ENCODE data around the gene TMEM80.

Gene TMEM80

DNA sequence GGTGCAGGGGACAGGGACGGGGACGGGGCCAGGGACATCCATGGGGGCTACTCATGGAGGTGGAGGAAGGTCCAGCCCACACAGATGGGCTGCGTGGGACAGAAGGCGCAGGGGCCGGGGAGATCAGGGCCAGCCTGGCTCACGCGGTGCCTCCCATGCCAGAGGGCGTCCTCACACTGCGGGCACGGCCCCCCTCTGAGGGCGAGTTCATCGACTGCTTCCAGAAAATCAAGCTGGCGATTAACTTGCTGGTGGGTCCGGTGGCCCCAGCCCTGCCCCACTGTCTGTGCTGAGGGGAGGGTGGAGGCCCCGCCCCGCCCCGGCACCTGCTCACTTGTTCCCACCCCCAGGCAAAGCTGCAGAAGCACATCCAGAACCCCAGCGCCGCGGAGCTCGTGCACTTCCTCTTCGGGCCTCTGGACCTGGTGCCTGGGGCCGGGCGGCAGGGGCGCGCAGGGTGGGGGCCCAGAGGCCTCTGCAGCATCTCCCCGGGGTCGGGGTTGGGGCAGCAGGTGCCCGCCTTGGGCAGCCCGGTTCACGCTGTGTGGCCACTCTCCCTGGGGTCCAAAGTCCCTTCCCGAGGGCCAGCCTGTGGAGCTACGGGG lies 26.2 kb downstream of the TMEM80 start:
- H3K4me1 ChIP-seq (ENCODE audit: control insufficient read depth, insufficient read depth, low read length) = peaks cover 3% of the 10 kb centered on the region
- DNase-seq (ENCODE audit: low read depth, low spot score) = no peak
- H3K36me3 ChIP-seq (ENCODE audit: control insufficient read depth, insufficient read depth, low read length) = no peaks in the 10 kb centered on the region
- no peaks in the 10 kb centered on the region for H3K27me3 ChIP-seq (ENCODE audit: control insufficient read depth, insufficient read depth, low read length)
- H3K27ac ChIP-seq (ENCODE audit: low read length) = no peak overlapping the region
- no peaks in the 10 kb centered on the region for H3K9me3 ChIP-seq (ENCODE audit: control insufficient read depth, insufficient read depth, low read length)
- H3K4me3 ChIP-seq (ENCODE audit: low read length) = no peak overlapping the region
- WGBS (ENCODE audit: insufficient coverage, insufficient read length) = no CpG with 5 or more reads among the region's 33 CpGs

DNA sequence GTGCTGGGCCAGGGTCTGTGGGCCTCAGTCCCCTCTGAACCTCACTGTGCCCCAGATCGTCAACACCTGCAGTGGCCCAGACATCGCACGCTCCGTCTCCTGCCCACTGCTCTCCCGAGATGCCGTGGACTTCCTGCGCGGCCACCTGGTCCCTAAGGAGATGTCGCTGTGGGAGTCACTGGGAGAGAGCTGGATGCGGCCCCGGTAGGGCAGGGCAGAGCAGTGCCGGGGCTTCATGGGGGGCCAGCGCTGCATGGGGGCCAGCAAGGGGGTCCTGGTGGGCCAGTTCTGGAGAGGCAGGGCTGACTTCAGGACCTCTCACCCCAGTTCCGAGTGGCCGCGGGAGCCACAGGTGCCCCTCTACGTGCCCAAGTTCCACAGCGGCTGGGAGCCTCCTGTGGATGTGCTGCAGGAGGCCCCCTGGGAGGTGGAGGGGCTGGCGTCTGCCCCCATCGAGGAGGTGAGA lies 26.8 kb downstream of the TMEM80 start:
- H3K4me3 ChIP-seq (ENCODE audit: low read length) = no peak overlapping the region
- no peaks in the 10 kb centered on the region for H3K36me3 ChIP-seq (ENCODE audit: control insufficient read depth, insufficient read depth, low read length)
- DNase-seq (ENCODE audit: low read depth, low spot score) = no peak

DNA sequence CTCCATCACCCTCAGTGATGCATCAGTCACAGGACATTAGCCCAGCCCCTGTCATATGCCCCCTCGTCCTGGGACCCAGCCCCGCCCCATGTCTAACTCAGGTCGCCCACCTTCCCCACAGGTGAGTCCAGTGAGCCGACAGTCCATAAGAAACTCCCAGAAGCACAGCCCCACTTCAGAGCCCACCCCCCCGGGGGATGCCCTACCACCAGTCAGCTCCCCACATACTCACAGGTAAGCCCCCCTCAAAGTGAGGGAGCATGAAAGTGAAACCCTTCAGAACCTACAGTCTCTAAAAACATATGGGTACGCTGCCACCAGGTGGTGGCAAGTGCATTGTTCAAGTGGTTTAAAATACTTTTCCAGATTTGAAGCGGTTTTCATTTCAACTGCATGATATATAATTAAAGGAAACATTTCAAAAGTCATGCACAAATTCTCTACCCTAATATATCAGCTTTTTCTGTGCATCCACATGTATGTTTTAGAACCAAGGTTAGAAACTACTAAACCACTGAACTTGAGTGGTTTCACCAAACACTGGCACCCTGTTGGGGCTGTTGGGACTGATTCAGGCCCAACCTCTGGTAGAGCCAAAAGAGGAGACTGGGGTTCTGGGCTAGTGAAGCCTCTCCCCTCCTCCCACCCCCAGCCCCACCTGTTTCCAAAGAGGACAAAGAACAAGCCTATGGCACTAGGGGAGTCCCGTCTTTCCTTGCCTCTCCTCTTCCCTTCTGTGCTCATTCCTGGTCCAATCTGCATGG lies 27.7 kb downstream of the TMEM80 start:
- Histone ChIP-seq H3K4me3 (ENCODE audit: low read length) (no peak overlapping the region), H3K27ac (ENCODE audit: low read length) (no peak overlapping the region), H3K4me1 (ENCODE audit: control insufficient read depth, insufficient read depth, low read length) (peaks cover 6% of the 10 kb centered on the region), H3K27me3 (ENCODE audit: control insufficient read depth, insufficient read depth, low read length) (no peaks in the 10 kb centered on the region), H3K9me3 (ENCODE audit: control insufficient read depth, insufficient read depth, low read length) (no peaks in the 10 kb centered on the region), H3K36me3 (ENCODE audit: control insufficient read depth, insufficient read depth, low read length) (no peaks in the 10 kb centered on the region)
- WGBS (ENCODE audit: insufficient coverage, insufficient read length) = no CpG with 5 or more reads among the region's 8 CpGs
- DNase-seq (ENCODE audit: low read depth, low spot score) = no peak

More for the DNA sequence above, 26.8 kb downstream of the TMEM80 start:
- Histone ChIP-seq H3K4me1 (ENCODE audit: control insufficient read depth, insufficient read depth, low read length) (peaks cover 3% of the 10 kb centered on the region), H3K9me3 (ENCODE audit: control insufficient read depth, insufficient read depth, low read length) (no peaks in the 10 kb centered on the region), H3K27me3 (ENCODE audit: control insufficient read depth, insufficient read depth, low read length) (no peaks in the 10 kb centered on the region), H3K27ac (ENCODE audit: low read length) (no peak overlapping the region)
- no CpG with 5 or more reads among the region's 20 CpGs for WGBS (ENCODE audit: insufficient coverage, insufficient read length)

DNA sequence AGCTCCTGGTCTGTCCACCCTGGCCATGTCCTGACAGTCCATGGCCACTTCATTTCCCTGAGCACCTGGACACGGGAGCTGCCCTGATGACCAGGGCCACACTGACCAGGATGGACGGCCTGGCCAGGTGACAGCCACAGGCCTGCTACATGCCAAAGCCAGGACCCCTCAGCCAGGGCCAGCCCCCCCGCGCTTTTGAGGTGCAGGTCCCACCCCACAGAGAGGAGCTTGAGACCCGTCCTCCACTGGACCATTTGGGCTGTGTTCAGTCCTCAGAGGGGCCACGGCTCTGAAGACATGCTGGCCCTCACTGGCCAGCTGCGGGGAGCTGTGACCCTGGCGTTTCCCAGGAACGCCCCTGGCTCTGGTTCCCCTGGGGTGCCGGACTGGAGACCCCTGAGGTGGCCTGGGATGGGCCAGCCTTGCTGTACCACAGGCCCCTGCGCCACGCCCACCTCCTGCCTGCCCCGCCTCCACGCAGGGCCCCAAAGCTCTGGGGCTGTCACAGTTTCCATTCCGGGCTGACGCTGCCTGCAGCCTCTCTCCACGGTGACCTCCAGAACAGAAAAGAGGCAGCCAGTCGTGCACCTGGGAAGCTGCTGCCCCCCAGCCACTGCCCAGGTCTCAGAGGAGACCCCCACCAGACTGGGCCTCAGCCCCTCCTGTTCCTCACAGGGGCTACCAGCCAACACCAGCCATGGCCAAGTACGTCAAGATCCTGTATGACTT lies 28.6 kb downstream of the TMEM80 start:
- no CpG with 5 or more reads among the region's 19 CpGs for WGBS (ENCODE audit: insufficient coverage, insufficient read length)
- DNase-seq (ENCODE audit: low read depth, low spot score) = no peak
- no peaks in the 10 kb centered on the region for H3K27me3 ChIP-seq (ENCODE audit: control insufficient read depth, insufficient read depth, low read length)
- no peaks in the 10 kb centered on the region for H3K9me3 ChIP-seq (ENCODE audit: control insufficient read depth, insufficient read depth, low read length)
- peaks cover 6% of the 10 kb centered on the region for H3K4me1 ChIP-seq (ENCODE audit: control insufficient read depth, insufficient read depth, low read length)
- no peak overlapping the region for H3K27ac ChIP-seq (ENCODE audit: low read length)
- H3K36me3 ChIP-seq (ENCODE audit: control insufficient read depth, insufficient read depth, low read length) = no peaks in the 10 kb centered on the region
- H3K4me3 ChIP-seq (ENCODE audit: low read length) = no peak overlapping the region

DNA sequence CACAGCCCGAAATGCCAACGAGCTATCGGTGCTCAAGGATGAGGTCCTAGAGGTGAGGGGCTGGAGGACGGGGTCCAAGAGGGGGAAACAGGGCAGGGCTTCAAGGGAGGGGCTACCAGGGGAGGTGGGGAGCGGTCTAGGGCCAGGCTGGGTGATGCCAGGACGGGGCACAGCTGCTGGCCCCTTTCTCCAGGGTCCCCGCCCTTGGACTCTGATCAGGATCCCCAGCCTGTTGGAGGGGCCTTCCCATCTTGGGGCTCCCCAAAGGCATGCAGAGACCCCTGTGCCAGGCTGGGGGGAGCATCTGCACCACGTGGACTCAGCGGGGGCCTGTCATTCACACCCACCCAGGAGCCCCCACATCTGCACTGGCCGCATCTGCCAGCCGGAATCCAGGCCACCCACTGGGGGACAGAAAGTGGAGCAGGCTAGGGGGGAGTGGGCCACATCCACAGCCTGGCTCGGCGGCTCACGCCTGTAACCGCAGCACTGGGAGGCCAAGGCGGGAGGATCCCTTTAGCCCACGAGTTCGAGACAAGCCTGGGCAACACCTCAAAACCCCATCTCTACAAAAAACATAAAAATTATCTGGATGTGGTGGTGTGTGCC lies 29.3 kb downstream of the TMEM80 start:
- no peak for DNase-seq (ENCODE audit: low read depth, low spot score)
- WGBS (ENCODE audit: insufficient coverage, insufficient read length) = no CpG with 5 or more reads among the region's 18 CpGs
- Histone ChIP-seq H3K4me3 (ENCODE audit: low read length) (no peak overlapping the region), H3K9me3 (ENCODE audit: control insufficient read depth, insufficient read depth, low read length) (no peaks in the 10 kb centered on the region), H3K4me1 (ENCODE audit: control insufficient read depth, insufficient read depth, low read length) (peaks cover 6% of the 10 kb centered on the region), H3K27ac (ENCODE audit: low read length) (no peak overlapping the region), H3K36me3 (ENCODE audit: control insufficient read depth, insufficient read depth, low read length) (no peaks in the 10 kb centered on the region), H3K27me3 (ENCODE audit: control insufficient read depth, insufficient read depth, low read length) (no peaks in the 10 kb centered on the region)

DNA sequence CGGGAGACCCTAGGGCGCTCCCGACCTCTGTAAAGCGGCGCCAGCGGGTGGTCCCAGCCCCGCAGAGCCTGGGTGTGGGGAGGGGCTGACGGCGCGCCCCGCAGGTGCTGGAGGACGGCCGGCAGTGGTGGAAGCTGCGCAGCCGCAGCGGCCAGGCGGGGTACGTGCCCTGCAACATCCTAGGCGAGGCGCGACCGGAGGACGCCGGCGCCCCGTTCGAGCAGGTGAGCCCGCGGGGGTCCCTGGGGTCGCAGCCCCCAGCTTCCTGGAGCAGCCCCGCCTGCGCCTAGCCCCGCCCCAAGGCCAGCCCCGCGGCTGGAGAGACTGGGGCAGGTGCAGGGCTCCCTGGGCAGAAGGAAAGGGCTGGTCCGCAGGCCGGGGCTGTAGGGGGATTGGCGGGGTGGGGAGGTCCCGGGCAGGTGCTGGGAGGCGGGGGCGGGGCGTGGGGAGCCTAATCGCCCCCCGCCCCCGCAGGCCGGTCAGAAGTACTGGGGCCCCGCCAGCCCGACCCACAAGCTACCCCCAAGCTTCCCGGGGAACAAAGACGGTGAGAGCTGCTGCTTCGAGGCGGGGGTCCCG lies 30.1 kb downstream of the TMEM80 start:
- Histone ChIP-seq H3K4me3 (ENCODE audit: low read length) (peak overlapping the region; percentile 36; the same call in 1 of the 2 replicates), H3K4me1 (ENCODE audit: control insufficient read depth, insufficient read depth, low read length) (peaks cover 4% of the 10 kb centered on the region)

DNA sequence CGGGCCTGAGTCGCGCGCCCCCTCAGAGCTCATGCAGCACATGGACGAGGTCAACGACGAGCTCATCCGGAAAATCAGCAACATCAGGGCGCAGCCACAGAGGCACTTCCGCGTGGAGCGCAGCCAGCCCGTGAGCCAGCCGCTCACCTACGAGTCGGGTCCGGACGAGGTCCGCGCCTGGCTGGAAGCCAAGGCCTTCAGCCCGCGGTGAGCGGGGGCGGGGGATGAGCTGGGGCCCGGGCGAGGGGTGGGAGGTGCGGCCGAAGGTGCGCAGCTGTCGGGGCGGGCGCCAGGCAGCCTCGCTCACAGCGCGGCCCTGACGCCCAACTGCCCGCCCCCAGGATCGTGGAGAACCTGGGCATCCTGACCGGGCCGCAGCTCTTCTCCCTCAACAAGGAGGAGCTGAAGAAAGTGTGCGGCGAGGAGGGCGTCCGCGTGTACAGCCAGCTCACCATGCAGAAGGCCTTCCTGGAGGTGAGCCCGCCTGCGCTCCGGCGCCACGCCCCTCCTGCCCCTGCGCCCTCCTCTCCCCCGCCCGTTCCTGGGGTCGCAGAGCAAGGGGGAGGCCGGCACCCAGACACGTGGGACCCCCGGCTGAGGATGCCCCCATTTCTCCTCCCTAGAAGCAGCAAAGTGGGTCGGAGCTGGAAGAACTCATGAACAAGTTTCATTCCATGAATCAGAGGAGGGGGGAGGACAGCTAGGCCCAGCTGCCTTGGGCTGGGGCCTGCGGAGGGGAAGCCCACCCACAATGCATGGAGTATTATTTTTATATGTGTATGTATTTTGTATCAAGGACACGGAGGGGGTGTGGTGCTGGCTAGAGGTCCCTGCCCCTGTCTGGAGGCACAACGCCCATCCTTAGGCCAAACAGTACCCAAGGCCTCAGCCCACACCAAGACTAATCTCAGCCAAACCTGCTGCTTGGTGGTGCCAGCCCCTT lies 30.9 kb downstream of the TMEM80 start:
- no peak overlapping the region for H3K27ac ChIP-seq (ENCODE audit: low read length)
- DNase-seq (ENCODE audit: low read depth, low spot score) = no peak
- no CpG with 5 or more reads among the region's 61 CpGs for WGBS (ENCODE audit: insufficient coverage, insufficient read length)
- H3K4me1 ChIP-seq (ENCODE audit: control insufficient read depth, insufficient read depth, low read length) = peaks cover 4% of the 10 kb centered on the region
- H3K9me3 ChIP-seq (ENCODE audit: control insufficient read depth, insufficient read depth, low read length) = no peaks in the 10 kb centered on the region
- peak overlapping the region; percentile 33; the same call in 1 of the 2 replicates for H3K4me3 ChIP-seq (ENCODE audit: low read length)
- no peaks in the 10 kb centered on the region for H3K27me3 ChIP-seq (ENCODE audit: control insufficient read depth, insufficient read depth, low read length)
- no peaks in the 10 kb centered on the region for H3K36me3 ChIP-seq (ENCODE audit: control insufficient read depth, insufficient read depth, low read length)

More for the DNA sequence above, 30.1 kb downstream of the TMEM80 start:
- DNase-seq (ENCODE audit: low read depth, low spot score) = no peak
- no peaks in the 10 kb centered on the region for H3K27me3 ChIP-seq (ENCODE audit: control insufficient read depth, insufficient read depth, low read length)
- H3K36me3 ChIP-seq (ENCODE audit: control insufficient read depth, insufficient read depth, low read length) = no peaks in the 10 kb centered on the region
- WGBS (ENCODE audit: insufficient coverage, insufficient read length) = no CpG with 5 or more reads among the region's 53 CpGs
- no peaks in the 10 kb centered on the region for H3K9me3 ChIP-seq (ENCODE audit: control insufficient read depth, insufficient read depth, low read length)
- no peak overlapping the region for H3K27ac ChIP-seq (ENCODE audit: low read length)

DNA sequence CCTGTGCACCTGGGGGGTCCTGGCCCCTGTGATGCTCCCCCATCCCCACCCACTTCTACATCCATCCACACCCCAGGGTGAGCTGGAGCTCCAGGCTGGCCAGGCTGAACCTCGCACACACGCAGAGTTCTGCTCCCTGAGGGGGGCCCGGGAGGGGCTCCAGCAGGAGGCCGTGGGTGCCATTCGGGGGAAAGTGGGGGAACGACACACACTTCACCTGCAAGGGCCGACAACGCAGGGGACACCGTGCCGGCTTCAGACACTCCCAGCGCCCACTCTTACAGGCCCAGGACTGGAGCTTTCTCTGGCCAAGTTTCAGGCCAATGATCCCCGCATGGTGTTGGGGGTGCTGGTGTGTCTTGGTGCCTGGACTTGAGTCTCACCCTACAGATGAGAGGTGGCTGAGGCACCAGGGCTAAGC lies 31.7 kb downstream of the TMEM80 start:
- WGBS (ENCODE audit: insufficient coverage, insufficient read length) = no CpG with 5 or more reads among the region's 12 CpGs
- Histone ChIP-seq H3K4me1 (ENCODE audit: control insufficient read depth, insufficient read depth, low read length) (peaks cover 4% of the 10 kb centered on the region), H3K27me3 (ENCODE audit: control insufficient read depth, insufficient read depth, low read length) (no peaks in the 10 kb centered on the region), H3K36me3 (ENCODE audit: control insufficient read depth, insufficient read depth, low read length) (no peaks in the 10 kb centered on the region), H3K27ac (ENCODE audit: low read length) (no peak overlapping the region), H3K9me3 (ENCODE audit: control insufficient read depth, insufficient read depth, low read length) (no peaks in the 10 kb centered on the region), H3K4me3 (ENCODE audit: low read length) (no peak overlapping the region)
- no peak for DNase-seq (ENCODE audit: low read depth, low spot score)

DNA sequence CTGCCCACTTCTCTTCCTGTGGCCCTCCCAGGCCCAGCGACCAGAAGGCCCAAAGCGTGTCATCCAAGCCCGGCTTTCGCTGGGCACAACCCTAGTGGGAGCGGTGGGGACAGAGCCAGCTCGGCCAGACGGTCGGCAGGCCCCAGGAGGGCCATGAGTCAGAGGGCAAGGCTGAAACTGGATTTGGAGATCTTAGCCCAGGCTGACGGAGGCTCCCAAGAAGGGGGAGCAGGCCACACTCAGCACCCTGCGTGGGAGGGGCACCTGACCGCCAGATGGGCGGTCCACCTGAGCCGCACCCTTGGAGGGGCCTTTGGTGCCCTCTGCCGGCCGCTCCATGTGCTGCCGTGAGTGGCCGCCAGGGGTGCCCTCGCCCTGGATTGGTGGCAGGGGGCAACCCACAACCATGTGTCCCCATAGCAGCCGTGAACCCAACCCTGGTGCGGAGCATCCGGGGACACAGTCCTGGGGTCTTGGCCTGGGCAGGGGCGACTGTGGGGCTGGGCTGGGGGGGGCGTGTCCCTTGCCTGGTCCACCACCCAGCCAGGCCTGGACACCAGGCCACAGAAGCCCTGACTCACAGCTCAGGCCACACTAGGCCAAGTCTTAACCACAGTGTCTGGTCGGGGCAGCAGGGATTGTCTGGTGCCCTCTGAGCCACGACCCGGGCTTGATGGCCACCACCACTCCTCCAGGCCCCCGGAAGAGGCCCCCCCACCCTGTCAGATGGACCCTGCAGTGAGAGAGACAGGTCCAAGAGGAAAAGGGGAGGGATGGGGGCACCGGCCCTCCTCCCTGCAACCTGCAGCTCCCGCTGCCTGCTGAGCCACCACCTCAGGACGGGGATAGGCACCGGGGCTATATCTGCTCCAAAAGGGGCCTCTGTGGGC lies 32.5 kb downstream of the TMEM80 start:
- no CpG with 5 or more reads among the region's 31 CpGs for WGBS (ENCODE audit: insufficient coverage, insufficient read length)
- Histone ChIP-seq H3K27me3 (ENCODE audit: control insufficient read depth, insufficient read depth, low read length) (no peaks in the 10 kb centered on the region), H3K27ac (ENCODE audit: low read length) (no peak overlapping the region), H3K4me3 (ENCODE audit: low read length) (no peak overlapping the region), H3K9me3 (ENCODE audit: control insufficient read depth, insufficient read depth, low read length) (no peaks in the 10 kb centered on the region), H3K36me3 (ENCODE audit: control insufficient read depth, insufficient read depth, low read length) (no peaks in the 10 kb centered on the region), H3K4me1 (ENCODE audit: control insufficient read depth, insufficient read depth, low read length) (peaks cover 4% of the 10 kb centered on the region)
- no peak for DNase-seq (ENCODE audit: low read depth, low spot score)

Data from iPS DF 6.9 (cell line).